HG03159 (cell line): ENCODE results near the gene TPD52L2.
"Not testable (repeated sequence)": the region's sequence is repeated elsewhere in the genome, so short reads cannot be mapped to it uniquely, and the experiment has no call there.

Experiments
- ATAC-seq: cut with Tn5 transposase; IDR thresholded peaks from one replicate; pipeline ENCODE4 v1.9.1; 2021; ENCODE audit warnings: mild to moderate bottlenecking, moderate library complexity; ENCODE audit not compliant: unreplicated experiment

TPD52L2 gene

GRCh38 chr20:63878899-63879663 lies 14.0 kb downstream of the TPD52L2 start:
- ATAC-seq = no peak

- ATAC-seq = not testable (repeated sequence)
Observed at GRCh38 chr20:63880901-63881300, 15.8 kb downstream of the TPD52L2 start.

DNA sequence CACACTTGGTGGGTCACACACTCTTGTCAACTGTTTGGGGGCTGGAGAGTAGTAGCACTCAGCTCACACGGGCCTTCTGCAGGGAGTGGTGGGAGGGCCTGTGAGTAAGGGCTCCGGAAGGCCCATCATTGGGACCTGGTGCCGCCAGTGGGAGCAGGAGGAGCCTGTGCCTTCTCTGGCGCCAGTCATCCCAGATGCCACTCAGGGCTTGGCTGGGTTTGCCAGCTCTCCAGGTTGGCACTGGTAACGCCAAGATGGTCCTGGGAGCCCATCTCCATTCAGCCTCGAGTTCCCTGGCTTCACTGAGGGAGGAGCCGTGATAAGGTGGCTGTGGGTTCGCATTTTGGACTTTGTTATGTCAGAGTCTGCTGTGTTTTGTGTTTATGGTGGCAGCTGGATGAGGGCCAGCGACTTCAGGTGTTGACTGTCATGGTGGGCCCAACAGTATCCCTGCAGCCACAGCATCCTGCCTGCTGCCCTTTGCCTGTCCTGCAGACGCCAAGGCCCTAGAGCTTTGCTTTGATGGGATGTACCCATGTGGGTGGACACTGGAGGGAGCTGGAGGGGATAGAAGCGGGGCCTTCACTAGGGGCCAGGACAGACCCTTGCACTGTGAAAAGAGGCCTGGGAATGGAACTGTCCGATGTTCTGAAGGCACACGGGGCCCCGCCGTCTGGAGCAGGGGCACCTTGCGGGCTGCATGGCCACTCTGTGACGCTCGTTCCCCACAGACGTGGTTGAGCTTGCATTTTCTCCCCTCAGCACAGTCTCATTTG lies 16.6 kb downstream of the TPD52L2 start:
- no peak for ATAC-seq

DNA sequence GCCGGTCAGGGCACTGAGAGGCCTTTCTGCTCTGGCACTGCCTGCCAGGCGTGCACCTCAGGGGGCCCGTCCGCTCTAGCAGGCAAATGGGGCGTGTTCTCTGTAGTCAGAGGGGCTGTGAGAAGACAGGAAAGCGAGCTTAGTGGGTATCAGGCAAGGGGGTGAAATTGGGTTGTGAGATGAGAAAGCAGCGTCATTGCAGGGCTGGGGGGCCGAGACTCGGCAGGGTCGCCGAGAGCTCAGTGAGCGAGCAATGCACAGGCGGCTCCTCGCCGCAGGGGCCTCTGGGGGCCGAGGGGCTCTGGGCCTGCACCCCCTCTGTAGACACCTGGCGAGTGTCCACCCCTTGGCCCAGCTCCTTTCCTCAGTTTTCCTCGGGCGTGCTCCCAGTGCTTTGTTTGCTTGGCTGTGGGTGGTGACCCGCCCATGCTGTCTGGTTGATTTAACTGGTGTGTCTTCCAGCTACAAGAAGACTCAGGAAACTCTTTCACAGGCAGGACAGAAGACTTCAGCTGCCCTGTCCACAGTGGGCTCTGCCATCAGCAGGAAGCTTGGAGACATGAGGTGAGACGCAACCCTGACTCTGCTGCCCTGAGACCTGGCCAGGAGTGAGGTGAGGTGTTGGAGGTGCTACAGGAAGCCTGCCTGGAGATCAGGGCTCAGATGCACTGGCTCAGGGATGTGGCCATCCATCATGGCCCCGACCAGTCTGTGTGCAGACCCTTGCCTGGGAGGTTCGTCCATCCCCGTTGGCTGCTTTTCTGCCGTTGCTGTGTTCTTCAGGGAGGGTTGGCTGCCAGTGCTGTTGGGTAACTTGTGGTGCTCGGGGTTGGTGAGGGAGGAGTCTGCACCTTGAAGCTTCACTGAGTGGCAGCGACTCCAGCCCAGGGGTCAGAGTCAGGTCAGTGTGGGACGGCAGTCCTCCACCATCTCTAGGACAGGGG lies 17.5 kb downstream of the TPD52L2 start:
- no peak for ATAC-seq

GRCh38 chr20:63883201-63883593 lies 18.1 kb downstream of the TPD52L2 start:
- ATAC-seq = no peak

GRCh38 chr20:63884506-63885263 lies 19.6 kb downstream of the TPD52L2 start:
- ATAC-seq = no peak

DNA sequence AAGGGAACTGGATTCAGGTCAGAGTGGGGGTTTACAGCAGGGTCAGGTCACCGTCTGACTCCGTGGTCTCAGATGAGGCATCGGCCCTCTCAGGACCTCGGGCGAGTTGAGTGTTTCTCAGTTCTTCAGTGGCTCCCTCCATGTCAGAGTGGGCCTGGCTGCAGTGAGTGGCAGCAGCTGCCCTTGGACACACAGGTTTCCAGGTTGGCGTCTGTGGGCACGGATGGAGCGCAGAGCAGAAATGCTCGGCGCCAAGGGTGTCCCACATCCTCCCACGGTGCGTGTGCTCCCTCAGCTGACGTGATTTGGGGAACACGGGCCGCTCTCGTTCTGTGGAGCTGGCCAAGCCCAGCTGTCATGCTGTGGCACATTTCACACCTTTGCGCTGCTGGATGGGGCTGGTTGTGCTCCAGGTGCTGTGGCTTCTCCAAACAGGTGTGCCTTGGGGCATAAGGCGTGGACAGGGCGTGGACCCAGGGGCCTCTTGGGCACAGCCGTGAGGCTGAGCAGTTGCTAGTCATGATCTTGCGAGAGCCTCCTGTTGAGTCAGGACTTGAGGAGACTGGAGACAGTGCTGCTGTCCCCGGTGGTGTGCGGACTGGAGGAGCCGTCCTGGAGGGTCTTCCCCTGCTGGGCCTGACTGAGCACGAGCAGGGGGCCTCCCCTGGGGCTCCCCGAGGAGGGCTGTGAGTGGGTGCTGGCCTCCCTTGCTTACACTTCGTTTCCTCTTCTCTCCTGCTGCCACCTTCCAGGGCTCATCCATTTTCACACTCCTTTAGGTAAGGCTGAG lies 20.4 kb downstream of the TPD52L2 start:
- no peak for ATAC-seq

DNA sequence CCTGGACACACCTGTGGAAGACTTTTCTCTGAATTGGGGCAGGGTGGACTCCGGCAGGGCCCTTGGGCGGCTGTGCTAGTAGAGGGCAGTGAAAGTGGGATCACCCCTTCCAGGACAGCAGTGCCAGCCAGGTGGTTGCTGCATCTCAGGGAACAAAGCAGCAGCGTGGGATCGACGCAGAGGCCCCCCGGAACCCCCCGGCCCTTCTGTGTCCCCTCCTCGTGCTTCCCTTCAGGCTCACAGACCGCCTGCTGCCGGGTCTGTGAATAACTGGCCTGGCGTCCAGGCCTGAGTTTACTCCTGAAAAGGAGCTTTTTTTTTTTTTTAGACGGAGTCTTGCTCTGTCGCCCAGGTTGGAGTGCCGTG lies 21.0 kb downstream of the TPD52L2 start:
- no peak for ATAC-seq

- no peak for ATAC-seq
Observed at GRCh38 chr20:63886921-63887320, 21.9 kb downstream of the TPD52L2 start.

DNA sequence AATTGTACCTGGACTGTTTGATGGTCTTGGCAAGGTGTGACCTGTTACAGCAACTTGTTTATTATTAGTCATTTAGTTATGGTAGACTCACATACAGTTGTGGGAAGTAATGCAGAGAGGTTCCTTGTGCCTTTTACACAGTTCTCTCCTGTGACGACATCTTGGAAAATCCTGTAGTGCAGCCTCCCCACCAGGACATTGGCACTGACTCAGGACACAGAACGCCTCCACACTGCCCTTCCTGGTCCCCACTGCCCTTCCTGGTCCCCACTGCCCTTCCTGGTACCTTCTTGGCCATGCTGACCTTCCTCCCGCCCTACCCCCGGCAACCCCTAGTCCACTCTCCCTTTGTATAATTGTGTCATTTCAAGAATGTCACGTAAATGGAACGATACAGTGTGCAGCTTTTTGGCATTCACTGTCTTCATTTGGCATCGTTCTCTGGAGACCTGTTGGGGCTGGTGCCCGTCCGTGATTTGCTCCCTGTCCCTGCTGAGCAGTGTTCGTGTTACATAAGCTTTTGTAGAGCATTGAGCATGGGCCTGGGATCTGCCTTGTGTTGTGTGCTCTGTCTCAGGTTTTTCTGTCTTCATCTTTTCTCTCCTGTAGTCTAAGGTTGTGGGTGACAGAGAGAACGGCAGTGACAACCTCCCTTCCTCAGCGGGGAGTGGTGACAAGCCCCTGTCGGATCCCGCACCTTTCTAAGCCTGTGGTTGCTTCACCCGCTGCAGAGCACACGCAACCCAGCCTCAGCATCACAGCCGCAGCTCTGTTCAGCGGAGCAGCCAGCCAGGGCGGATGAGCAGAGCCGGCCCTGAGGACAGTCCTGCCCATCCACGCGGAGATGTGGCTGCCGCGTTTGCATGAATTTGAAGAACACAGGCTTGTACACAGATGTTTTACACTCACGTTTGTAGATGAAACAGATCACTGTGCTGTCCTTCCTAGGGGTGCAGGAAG lies 24.5 kb downstream of the TPD52L2 start:
- no peak for ATAC-seq

DNA sequence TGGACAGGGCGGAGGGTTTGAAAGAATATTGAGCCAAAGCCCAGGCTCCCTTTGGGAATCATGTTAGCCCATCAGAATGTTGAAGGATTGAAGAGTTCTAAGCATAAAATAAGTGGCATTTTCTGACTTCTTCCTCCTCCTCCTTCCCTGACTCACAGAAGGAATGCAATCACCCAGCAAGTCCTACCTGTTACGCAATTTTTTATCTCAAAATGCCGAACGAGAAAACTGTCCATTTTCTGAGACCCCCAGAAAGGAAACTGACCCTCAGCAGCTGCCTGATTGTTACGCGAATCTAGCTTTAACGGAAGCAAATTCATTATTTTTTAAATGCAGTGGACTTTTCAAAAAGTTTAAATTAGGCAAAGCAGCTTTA lies 25.1 kb downstream of the TPD52L2 start:
- no peak for ATAC-seq

- no peak for ATAC-seq
Observed at GRCh38 chr20:63890616-63891015, 25.5 kb downstream of the TPD52L2 start.

DNA sequence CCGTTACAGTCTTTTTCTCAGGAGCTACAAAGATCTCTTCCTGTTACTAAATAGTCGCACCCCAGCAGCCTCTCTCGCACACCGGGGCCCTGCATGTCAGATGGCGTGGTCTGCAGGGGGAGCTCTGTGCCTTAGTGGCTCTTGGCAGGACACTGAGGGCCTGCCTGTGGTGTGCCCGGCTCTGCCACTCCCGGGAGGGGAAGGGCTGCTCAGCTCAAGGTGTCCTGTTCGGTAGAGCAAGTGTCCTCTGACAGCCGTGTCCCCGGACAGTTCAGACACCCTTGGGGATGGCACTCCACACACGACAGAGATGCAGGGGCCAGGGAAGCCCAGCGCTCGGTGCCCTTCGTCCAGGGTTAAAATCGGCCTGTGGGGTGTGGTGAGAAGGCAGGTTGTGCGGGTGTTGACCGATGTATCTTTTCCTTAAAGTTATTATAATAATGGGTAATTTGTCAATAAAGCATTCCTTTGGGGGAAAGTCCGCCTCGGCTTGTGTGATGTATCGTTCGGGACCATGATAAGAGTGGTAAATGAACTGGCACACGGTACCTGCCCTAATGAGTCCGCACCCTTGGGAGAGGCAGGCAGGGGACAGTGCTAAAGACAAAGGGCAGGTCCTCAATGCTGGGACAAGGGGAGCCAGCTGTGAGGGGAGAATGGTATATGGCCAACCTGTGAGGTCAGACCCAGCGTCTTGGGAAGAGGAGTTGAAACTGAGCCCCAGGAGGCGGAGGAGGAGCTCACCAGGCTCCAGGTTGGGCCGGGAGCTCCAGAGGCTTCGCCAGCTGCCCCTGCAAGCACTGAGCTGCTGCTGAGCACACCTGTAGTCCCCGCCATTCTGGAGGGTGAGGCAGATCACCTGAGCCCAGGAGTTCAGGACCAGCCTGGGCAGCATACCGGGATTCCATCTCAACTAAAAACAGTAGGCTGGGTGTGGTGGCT lies 26.3 kb downstream of the TPD52L2 start:
- ATAC-seq = no peak

GRCh38 chr20:63892402-63892801 lies 27.3 kb downstream of the TPD52L2 start:
- ATAC-seq = no peak

DNA sequence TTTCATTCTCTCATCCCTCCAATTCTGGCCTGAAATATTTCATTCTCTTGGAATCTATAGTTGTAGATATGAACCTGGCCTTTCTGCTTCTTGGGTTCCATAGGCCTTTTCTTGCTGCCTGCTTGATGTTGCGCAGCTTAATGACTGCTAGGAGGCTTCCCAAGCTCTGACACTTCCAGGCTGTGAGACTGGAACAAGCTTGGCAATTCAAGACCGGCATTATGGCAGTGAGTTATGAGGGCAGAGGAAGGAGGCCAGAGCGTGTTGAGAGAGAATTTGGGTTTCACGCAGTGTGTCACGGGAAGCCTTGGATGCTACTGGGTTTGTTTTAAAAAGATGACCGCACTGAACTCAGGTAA lies 28.9 kb downstream of the TPD52L2 start:
- no peak for ATAC-seq

- peak; percentile 88 for ATAC-seq
Observed at GRCh38 chr20:63894358-63895201, 29.5 kb downstream of the TPD52L2 start, which contains the start of gene DNAJC5. DNAJC5 (plus strand) TSS chr20:63895126; CDS start chr20:63928346, 33,220 bp downstream.
